NAMALWA (cell line): ENCODE results near the gene CKB.

Experiments used
- DNase-seq: peaks from one replicate; pipeline ENCODE4 v3.0.0-alpha.2; 2015; ENCODE audit warnings: low spot score

Gene CKB

DNA sequence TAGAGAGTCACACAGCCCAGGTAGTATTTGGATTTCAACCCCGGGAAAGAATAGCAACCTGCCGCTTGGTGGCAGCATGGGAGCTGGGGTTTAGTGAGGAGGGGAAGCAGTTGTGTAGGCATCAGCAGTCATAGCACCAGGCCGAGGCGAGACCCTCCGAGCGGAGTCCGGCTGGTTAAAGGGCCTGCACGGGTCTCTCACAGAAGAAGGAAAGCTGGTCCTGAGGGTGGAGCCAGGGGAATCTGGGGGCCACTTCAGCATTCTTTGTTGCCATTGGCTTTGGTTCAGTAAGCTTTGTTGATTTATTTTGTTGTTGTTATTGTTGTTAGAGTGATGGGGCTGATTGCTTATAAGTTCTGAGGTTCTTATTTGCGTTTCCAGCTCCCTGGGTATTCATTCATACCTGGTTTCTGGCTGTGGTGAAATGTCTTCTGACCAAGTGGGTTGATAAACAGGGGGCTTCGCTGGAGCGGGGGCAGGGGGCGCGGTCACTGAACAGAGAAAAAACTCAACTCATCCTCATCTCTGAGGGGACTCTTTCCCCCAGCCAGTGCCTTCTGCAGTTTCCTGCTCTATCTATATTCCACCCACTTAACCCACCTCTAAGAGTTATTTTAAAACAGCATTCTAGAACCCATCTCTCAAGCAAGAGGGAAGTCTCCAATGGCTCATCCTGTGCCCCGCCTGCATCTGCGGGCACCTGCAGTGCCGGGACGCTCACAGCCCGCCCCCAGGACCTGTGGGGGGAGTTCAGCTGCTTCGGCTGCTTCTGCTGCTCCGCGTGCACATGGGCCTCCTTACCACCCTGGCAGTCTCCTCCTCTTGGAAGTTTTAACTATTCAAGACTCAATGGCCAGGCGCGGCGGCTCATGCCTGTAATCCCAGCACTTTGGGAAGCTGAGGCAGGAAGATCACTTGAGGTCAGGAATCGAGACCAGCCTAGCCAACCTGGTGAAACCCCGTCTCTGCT lies 11.6 kb downstream of the CKB start:
- DNase-seq: no peak

DNA sequence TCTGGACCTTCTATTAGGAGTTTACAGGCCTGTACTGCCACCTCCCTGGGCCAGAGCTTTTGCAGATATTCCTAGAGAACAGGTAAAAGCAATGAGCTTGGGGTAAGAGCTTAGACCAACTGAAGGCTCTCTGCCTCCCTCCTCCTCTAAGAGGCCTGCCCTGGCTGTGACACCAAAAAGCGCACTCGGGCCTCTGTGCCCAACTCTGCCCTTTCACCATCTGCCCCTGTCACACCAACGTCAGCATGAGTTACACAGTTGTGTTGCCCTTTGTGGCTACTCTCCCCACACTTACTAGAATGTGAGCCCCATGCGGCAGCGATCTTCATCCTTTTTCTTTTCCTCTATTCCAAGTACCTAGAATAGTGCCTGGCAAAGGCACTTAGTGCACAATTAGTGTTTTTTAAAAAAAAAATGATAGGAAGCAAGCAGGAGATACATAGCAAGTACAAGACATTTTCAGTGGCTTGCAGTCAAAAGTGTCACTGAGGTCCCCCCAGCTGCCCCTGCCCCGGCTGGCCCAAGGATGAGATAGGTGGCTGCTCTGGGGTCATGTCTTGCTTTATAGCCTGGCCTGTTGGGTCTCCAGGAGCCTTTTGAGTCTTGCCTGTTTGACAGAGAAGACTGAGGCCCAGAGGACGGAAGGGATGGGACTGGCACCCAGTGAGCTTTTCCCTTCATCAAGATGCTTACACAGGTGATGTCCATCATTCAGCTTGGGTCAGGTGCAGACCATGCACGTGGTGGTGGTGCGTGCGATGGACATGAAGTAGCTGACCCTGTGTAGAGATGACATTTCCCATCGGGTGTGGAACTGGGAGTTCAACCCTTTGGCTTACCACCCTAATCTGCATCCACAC lies 12.5 kb downstream of the CKB start:
- DNase-seq: no peak

DNA sequence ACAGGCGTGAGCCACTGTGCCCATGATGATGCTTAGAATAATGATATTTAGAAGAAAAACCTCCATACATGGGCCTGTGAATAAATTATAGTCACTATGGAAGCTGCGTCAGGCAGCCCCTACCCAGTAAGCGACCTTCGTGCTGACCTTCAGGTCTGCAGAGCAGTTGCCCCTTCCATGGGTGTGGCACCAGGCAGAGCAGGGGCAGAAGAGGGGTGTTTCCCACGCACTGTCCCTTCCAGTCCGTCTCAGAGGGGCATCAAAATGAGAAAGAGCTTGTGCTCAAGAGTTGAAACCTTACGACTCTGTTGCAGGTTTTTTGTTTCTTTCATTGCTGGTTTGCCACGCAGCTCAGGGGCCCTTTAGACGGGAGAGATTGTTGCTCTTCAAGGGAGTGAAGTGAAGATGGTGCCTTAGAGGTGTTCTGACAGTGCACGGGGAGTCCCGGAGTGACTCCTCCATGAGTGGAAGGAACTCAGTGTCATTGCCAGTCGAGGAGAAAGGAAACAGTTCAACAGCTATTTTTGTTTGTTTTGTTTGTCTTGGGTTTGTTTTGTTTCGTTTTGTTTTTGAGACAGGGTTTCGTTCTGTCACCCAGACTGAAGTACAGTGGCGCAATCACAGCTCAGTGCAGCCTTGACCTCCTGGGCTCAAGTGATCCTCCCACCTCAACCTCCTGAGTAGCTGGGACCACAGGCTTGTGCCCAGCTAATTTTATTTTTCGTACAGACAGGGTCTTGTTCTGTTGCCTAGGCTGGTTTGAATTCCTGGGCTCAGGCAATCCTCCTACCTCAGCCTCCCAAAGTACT lies 13.9 kb downstream of the CKB start:
- no peak for DNase-seq

DNA sequence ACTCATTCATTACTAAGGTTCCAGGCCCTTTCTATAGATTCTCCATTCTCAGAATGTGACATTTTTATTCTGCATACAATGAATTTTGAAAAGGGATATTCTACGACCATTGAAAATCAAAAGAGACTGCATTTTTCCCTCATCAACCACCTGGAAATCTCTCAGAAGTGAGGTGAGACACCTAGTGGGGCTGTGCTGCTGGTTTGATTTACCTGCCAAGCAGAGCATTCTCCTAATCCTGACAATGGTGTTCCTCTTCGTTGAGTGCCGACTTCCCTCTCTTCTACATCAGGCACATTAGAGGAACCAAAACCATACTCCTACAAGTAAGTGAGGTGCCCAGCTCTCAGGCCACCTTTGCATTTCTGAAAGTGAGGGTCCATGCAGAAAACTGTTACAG lies 14.9 kb downstream of the CKB start:
- no peak for DNase-seq

DNA sequence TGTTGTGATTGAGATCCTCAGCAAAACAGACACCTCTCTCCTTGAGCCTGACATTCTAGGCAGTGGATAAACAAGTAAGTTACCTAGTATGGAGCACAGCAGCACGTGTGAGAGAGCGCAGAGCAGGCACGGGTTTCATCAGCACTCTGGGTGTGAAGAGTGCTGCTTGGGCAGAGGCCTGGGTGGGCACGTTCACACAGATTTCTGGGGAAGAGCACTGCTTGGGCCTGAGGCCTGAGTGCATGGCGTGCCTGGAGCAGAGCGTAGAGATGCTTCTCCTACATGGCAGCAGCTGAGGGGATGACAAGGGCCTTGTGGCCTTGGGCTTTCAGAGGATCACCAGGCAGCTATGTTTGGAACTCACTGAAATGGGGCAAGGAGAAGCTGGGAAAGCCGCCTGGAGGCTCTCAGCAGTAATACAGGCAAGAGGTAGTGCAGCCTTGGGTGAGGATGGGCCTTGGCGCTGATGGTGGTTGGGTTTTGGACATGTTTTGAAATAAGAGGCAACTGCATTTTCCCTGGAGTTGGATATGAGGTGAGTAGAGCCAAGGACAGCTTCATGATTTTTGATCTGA lies 17.6 kb downstream of the CKB start:
- DNase-seq: no peak

DNA sequence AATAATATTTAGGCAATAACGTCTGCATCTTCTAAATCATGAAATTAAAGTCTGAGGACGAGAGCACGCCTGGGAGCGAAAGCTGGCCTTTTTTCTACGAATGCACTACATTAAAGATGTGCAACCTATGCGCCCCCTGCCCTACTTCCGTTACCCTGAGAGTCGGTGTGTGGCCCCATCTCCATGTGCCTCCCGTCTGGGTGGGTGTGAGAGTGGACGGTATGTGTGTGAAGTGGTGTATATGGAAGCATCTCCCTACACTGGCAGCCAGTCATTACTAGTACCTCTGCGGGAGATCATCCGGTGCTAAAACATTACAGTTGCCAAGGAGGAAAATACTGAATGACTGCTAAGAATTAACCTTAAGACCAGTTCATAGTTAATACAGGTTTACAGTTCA lies 19.3 kb downstream of the CKB start:
- no peak for DNase-seq

DNA sequence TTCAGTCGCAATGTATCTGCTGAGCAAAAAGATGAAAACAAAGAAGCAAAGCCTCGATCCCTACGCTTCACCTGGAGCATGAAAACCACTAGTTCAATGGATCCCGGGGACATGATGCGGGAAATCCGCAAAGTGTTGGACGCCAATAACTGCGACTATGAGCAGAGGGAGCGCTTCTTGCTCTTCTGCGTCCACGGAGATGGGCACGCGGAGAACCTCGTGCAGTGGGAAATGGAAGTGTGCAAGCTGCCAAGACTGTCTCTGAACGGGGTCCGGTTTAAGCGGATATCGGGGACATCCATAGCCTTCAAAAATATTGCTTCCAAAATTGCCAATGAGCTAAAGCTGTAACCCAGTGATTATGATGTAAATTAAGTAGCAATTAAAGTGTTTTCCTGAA lies 19.8 kb downstream of the CKB start:
- no peak for DNase-seq

DNA sequence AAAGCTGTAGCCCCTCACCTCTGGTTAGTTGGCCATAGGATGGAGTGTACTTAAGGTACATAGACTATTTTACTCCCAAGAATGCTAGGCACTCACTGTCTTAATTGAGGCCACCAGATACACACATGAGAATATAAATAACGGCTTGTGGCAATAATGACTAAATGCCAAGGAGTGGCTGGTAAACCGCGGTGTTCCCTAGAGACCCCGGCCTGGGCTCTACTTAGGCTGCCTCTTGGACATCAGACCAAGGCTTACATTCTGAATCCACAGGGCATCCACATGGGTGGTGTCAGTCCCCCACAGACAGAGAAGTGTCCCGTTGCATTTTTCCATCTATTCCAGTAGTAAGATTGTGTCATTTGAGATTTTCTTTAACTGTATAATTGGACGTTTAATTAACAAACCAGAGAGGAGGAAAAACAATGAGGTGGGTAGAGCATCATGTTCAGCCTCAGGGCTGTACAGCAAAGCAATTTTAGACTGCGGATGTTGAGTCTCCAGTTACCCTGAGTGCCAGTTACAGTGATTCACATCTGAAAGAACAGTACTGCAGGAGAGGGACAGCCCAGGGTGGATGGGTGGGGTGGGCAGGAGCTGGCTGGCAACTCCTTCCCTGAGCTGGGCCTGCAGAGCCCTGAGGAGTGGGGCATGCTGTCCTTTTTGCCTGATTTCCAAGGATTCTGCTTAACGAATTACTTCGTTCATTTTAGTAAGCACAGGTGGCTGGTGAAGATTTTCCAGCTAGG lies 20.5 kb downstream of the CKB start:
- no peak for DNase-seq

DNA sequence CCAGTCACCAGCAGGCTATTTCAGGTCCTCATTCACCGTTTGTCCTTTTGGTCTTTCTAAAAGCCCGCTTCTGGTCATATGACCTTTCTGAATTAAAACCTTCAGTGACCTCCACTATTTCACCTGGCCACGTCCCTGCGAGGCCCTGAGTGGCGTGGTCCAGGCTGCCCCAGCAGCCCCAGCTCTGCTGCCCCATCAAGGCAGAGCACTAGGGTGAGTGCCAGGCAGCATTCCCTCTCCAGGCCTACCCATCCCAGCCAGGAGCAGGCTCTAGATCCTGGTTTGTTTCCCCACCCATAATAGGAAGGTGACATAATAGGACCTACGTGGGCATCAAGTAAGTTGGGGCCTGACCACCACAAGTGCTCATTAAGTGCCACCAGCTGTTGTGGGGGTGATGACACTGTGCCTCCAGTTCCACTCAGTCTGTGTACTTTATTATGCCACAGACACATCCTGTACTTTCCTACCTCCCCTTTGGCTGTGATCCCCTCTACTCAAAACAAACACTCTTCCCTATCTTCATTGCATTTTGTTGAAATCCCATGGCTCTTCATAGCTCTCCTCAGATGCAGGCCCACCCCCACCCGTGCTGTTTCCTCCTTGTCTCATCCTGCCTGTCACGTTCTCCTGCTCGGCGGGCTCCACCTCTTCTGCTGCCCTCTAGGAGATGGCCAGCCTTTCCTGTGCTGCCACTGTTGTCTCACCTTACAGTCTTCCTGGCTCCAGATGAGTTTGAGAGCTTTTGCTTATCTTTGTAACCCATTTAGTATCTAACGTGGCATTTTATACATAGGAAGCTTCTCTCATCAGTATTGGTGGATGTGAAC lies 21.4 kb downstream of the CKB start:
- DNase-seq: no peak

DNA sequence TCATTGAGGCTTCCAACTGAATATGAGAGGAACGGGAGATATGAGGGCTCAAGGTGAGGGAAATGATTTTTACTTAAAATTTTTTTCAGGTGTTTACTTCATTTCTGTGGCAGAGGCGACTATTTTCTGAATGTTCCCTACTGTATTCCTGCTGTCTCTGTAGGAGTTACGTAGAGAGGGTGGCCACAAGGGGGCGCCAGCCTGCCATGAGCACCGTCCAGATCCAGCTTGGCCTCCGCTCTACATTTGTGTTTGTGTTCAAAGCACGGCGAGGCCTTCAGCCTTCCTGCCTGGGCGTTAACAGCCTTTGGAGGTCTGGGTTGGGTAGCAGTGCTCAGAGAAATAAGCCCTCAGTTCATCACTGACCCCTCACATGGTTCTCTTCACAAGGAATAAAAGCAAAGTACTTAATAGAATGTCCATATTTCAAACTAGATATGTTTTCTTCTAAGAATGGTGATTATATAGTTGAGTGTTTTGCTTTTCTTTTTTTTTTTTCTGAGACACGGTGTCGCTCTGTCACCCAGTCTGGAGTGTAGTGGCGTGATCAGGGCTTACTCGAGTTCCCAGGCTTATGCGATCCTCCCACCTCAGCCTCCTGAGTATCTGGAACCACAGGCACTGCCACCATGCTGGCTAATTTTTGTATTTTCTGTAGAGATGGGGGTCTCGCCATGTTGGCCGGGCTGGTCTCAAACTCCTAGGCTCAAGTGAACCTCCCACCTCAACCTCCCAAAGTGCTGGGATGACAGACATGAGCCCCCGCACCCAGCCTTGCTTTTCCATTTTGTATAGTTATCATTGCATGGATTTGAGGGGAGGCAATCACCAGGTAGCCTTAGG lies 22.3 kb downstream of the CKB start:
- DNase-seq: peak; percentile 76

DNA sequence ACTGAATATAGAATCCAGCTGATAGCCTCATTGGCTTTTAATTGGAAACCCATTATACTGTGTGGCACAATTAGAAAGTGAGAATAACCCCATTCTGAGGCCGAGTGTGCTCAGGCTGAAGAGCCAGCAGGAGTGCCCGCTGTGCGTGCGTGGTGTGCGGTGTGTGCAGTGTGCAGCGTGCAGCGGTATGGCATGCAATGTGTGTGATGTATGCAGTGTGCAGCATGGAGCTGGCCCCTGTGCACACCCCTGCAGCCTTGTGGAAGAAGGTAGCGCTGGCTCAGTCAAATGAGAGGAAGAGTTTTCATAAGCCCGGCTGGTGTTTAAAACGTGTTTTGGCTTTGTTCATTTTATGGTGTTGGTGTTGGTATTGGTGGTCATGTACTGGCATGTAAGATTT lies 22.9 kb downstream of the CKB start:
- no peak for DNase-seq

DNA sequence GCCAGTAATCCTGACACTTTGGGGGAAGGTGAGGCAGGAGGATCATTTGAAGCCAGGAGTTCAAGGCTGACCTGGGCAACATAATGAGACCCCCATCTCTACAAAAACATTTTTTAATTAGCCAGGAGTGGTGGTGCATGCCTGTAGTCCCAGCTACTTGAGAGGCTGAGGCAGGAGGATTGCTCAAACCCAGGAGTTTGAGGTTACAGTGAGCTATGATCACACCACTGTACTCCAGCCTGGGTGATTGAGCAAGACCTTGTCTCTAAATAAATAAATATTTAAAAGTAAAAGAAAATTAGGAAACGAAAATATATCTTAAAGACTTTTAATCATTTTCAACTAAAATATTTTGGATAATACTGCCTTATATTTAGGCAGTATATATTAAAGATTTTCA lies 25.9 kb downstream of the CKB start:
- DNase-seq: no peak

DNA sequence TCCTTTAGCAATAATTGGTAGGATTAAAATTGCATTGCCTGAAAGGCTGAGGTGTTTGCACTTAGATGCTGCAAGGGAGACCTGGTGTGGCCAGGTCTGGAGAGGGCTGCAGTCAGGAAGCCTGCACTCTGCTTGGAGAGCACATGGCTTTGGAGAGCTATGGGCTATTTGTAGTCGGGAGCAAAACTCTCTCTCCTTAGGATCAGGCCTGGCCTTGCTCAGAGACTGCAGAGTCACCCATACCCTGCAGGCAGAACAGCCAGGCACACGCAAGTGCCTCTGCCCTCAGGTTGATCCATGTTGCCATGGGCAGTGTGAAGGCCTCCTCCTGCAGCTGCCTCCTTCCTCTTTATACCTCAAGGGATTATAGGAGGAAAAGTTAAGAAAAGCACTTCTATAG lies 26.8 kb downstream of the CKB start:
- DNase-seq: no peak

DNA sequence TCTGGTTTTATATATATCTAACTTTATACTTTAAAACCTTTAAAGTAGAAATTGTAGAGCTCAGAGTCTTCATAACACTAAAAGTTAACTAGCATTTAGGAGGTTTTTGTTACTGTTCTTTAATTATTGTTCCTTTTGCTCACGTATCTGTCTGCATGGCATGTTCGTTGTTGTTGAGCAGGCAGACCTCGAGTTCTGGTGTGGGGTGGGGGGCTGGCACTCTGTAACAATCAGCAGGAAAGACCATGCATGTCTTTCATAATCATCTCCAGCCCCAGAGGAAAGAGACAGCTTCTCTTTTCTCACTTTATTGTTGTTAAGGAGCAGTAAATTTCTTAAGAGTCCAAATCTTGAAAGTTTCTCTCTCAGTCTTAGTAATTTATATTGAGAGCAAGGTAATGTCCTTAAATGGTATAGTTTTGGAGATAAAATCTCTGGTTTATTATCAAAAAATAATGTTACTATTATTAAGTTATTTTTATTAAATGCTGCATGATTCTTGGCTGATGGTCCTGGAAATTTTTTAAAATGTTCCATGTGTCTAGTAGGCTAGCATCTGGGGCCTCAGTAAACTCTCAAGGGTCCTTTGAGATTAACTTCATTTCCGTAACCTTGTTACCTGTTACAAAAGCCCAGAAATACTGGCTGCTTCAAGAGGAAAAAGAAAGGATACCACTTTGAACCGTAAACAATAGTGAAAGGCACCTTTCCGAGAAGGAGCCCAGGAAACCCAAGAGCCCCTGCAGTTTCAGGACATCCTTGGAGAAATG lies 30.3 kb downstream of the CKB start:
- no peak for DNase-seq

DNA sequence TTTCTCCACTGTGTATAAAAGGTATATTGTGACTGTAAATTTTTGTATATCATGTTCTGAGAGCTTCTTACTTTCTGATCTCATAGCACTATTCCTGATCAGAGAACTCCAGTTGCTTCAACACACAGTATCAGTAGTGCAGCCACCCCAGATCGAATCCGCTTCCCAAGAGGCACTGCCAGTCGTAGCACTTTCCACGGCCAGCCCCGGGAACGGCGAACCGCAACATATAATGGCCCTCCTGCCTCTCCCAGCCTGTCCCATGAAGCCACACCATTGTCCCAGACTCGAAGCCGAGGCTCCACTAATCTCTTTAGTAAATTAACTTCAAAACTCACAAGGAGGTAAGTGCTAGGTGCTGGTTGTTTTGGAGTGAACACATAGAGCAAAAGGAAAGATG lies 30.9 kb downstream of the CKB start:
- no peak for DNase-seq

DNA sequence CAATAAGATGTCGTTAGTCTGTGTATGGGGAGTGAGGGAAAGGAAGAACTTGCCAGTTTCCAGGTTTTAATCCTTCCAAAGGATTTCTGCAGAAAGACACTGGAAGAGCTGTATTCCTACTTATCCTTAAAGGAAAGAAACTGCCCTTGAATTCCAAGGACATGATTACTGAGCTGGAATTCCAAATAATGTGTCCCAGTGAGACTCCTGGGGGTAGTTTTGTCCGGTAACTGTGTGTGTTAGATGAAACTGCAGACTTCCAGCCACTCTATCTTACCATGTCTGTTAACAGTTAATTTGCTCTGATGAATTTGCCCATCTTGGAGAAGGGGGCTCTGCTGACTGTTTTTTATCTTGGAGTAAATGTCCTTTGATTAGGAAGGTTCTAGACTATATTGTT lies 33.0 kb downstream of the CKB start:
- DNase-seq: no peak

DNA sequence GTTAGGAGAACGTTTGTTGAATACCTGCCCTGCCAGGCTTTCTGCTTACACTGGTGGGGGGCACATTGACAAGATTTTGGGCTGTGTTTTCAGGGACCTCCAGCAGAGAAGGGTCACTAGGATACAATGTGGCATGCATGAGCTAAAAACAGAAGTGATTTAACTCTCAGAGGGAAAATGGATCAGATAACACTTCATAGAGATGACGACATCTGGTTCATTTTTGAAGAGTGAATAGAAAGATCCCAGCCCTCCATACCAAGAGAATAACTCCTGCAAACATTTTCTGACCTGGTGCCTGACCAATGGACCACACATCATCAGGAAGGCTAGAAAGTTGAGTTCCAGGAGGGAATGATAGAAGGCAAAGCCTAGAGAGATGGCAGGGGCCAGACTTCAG lies 33.7 kb downstream of the CKB start:
- no peak for DNase-seq

DNA sequence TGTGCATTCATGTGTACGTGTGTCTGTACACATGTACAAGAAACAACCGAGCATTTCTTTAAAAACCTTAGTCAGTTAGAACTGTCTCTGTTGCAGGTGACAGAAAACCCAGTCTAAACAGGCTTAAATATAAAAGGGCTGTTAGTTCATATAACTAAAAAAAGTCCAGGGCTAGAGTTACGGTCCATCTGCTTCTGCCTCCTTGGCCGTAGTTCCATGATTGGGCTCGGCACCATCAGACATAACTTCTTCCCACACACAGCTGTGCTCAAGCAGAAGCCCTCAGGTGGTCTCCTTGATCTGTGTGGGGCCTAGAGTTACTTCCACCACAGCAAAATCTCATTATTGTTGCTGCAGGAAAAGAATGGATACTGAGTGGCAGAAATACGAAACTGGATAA lies 34.6 kb downstream of the CKB start:
- no peak for DNase-seq

DNA sequence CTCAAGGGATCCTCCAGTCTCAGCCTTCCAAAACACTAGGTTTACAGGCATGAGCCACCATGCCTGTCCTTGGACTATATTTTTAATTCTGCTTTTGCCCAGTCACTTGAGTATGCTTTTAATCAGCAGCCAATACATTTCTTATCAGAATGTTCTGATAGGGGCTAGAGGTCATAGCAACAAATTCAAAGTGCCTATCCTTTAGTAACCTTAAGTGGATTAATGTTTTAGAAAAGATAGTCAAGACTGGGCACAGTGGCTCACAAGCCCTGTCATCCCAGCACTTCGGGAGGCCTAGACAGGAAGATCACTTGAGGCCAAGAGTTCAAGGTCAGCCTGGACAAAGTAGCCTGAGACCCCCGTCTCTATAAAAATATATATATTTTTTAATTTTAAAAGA lies 37.1 kb downstream of the CKB start:
- no peak for DNase-seq
